HG02759 (cell line): ENCODE measurements around the gene PLIN3.
"Not testable (repeated sequence)": the region's sequence is repeated elsewhere in the genome, so short reads cannot be mapped to it uniquely, and the experiment has no call there.

Experiments
- ATAC-seq: cut with Tn5 transposase; IDR thresholded peaks from one replicate; pipeline ENCODE4 v1.9.1; 2021; ENCODE audit warnings: mild to moderate bottlenecking, moderate library complexity; ENCODE audit not compliant: unreplicated experiment

The PLIN3 gene

DNA sequence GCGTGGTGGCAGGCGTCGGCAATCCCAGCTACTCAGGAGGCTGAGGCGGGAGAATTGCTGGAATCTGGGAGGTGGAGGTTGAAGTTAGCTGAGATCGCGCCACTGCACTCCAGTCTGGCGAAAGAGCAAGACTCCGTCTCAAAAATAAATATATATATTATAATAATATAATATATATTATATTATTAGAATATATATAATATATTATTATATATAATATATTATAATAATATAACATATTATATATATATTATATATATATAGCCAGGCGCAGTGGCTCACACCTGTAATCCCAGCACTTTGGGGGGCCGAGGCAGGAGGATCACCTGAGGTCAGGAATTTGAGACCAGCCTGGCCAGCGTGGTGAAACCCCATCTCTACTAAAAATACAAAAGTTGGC lies 25.5 kb upstream of the PLIN3 start:
- ATAC-seq: not testable (repeated sequence)

DNA sequence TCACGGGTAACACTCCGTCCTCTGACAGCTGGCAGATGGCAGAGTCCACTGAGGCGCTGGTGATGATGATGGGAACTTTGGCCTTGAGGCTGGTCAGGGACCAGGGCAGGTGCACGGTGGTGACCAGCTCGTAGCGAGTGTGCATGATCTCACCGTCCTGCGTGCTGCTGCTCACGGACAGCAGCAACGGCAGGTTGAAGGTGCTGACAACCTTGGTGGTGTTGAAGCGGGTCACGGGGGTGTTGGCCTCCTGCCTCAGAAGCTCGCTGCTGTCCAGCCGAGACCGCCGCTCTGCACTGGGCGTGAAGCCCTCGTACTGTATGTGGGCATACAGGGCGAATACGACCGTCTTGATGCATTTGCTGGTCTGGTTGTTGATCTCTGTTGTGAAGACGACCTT lies 23.6 kb upstream of the PLIN3 start:
- ATAC-seq: no peak

DNA sequence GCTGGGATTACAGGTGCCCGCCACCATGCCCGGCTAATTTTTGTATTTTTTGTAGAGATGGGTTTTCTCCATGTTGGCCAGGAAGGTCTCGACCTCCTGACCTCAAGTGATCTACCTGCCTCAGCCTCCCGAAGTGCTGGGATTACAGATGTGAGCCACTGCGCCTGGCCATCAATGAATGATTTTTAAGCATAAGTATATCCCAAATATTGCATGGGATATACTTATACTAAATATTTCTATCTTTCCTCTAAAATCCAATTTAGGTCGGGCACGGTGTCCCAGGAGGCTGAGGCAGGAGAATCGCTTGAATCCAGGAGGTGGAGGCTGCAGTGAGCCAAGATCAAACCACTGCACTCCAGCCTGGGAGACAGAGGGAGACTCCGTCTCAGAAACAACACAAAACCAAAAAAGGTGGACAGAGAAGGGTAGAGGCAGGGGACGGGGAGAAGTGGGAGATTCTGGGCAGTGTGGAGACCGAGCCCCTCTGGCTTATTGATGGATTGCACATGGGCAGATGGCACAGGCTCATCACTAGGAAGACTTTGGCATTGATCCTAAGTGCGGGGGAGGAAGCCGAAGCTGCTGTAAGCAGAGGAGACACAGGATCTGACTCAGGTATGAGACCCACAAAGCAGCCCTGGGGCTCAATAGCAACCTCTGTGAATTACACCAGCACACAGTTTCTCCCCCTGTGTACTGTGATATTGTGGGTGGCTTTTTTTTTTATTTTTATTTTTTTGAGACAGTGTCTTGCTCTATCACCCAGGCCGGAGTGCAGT lies 21.8 kb upstream of the PLIN3 start:
- ATAC-seq: no peak

DNA sequence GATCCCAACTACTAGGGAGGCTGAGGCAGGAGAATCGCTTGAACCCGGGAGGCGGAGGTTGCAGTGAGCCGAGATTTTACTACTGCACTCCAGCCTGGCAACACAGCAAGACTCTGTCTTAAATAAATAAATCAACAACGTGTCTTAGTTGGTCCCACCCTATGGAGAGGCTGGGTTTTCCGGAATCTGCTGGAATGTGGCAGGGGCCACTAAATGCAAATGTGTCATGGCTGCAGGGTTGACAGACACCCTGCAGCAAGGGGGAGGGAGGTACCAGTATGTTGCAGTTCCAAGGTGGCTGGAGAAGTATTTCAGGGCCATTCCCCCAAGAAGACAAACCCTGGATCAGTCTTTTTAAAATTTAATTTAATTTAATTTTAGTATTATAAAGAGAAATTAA lies 20.3 kb upstream of the PLIN3 start:
- ATAC-seq: not testable (repeated sequence)

DNA sequence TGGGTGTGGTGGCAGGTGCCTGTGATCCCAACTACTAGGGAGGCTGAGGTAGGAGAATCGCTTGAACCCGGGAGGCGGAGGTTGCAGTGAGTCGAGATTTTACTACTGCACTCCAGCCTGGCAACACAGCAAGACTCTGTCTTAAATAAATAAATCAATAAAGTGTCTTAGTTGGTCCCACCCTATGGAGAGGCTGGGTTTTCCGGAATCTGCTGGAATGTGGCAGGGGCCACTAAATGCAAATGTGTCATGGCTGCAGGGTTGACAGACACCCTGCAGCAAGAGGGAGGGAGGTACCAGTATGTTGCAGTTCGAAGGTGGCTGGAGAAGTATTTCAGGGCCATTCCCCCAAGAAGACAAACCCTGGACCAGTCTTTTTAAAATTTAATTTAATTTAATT lies 17.5 kb upstream of the PLIN3 start:
- ATAC-seq: not testable (repeated sequence)

DNA sequence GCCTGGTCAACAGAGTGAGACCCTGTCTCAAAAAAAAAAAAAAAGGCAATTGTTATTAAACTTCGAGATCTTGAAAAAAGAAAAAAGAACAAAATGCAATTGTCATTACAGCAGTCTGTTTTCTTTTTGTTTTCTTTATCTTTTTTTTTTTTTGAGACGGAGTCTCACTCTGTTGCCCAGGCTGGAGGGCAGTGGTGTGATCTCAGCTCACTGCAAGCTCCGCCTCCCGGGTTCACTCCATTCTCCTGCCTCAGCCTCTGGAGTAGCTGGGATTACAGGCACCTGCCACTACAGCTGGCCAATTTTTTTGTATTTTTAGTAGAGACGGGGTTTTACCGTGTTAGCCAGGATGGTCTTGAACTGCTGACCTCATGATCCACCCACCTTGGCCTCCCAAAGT lies 15.4 kb upstream of the PLIN3 start:
- not testable (repeated sequence) for ATAC-seq

DNA sequence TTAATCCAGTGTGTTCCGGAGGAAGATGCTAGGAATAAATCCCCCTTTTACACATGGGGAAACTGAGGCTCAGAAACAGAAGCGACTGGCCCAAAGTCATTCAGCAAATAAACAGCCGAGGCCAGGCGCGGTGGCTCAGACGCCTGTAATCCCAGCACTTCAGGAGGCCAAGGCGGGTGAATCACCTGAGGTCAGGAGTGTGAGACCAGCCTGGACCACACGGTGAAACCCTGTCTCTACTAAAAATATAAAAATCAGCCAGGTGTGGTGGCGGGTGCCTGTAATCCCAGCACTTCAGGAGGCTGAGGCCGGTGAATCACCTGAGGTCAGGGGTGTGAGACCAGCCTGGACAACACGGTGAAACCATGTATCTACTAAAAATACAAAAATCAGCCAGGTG lies 11.6 kb upstream of the PLIN3 start:
- ATAC-seq: no peak

DNA sequence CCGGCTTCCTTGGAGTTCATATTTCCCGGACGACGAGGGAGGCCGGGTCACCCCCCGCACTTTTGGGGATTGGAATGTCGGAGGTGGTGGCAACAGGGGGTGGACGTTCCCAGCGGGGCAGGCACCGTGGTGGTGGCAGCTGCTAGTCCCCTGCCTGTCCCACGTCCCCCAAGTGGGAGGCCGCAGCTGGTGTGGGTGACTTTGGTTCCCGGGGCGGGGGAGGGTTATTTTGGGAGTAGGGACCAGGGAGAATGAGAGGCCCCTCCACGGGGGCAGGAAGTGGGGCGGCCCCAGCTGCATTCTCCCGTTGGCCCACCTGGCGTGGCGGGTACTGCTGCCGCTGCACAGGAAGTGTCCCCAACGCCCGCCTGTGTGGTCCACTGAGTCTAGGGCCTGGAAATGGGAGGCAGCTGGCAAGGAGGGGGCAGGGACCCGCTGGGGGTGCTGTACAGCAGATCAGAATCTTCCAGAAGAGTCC lies 11.1 kb upstream of the PLIN3 start:
- ATAC-seq: no peak

DNA sequence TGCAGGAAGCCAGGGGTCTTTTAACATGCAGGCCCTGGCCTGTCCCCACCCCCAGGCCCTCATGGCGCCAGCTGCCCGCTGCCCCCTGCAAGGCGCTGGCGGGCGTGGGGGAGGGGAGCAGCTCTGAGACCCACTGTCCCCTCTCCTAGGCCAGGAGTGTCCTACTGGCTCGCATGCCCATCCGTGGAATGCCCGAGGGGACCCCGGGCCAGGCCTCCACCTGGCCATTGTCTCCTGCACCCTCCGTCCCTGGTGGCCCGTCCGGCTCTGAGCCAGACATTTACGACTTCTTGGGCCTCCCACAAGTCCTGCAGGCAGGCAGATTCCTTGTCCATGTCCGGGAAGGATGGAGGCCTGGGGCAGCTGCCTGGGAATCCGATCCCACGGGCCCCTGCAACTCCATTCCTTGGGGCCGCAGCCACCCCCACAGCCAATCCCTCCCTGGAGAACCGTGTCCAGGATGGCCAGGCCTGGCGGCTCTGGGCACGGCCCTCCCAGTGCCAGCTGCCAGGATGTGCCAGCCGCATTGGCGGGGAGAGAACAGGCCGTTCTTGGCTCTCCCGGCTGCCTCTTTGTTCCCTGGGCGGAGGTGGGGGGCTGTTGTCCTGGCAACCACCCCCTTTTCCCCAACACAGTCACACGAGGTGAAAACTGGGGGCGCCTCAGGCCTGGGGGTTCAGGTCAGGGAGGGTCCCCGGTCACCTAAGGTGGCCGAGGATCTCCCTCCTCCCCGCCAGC lies 10.5 kb upstream of the PLIN3 start:
- ATAC-seq: no peak

DNA sequence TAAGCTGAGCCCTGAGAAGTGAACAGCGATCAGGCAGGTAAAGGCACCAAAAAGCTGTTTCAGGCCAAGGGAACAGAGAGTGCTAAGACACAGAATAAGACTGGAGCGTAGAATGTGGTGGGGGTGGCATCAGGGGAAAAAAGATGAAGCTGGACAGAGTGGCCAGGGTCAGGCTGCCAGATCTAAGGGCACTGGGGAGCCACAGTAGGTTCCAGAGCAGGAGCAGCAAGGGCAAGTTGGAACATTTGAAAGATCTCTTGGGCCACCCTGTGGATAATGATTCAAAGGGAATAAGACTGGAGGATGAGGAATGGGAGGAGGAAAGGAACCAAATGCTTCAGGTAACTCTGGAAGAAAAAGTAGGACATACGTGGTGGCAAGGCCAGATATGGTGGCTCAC lies 6.5 kb upstream of the PLIN3 start:
- ATAC-seq: no peak

DNA sequence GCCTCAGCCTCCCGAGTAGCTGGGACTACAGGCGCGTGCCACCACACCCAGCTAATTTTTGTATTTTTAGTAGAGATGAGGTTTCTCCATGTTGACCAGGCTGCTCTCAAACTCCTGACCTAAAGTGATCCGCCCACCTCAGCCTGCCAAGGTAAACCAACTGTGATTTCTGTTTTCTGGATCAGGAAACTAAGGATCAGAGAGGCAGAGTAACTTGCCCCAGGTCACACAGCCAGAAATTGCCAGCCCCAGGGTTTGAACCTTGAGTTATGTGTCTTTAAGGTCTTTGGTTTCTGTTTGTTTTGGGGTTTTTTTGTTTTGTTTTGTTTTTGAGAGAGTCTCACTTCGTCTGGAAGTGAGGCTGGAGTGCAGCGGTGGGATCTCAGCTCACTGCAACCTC lies 4.2 kb upstream of the PLIN3 start:
- ATAC-seq: no peak

DNA sequence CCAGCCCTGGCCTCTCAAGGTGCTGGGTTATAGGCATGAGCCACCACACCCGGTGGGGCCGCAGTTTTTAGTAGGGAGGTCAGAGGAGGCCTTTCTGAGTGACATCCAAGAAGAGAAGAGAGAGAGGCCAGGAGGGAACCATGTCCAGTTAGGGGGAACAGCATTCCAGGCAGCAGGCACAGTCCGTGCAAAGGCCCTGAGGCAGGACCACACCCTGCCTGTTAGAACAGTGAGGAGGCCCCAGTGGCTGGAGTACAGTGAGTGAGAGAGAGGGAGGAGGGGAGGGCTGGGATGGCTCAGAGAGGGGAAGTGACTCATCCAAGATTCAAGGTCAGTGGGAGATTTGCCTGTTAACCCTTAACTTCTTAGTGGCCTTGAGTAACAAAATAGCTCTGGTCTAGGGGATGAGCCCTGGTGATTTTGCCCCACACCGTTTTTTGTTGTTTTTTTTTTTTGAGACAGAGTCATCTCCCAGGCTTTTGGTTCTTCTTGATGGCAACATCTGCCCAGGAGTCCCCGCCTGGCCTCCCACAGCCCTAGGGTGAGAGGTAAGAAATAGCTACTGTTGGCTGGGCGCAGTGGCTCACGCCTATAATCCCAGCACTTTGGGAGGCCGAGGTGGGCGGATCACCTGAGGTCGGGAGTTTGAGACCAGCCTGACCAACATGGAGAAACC lies 2.7 kb upstream of the PLIN3 start:
- ATAC-seq: no peak

DNA sequence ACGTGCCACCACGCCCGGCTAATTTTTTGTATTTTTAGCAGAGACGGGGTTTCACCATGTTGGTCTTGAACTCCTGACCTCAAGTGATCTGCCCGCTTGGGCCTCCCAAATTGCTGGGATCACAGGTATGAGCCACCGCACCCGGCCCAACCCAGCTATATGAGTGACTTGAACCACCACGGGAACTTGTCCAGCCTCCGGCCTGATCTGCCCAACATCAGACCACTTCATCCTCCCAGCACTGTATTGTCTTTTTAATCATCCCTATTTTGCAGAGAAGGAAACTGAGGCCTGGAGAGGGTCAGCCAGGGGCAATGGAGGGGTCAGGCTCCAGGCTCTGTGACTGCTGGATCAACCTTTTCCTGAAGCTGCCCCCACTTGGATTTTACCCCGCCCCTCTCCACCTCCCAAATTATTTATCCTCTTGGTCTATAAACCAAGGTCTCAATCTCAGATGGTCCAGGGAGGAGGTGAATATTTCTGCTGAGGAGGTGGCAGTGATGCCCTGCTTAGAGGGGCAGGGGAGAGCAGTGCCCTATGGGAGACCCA lies 893 bp upstream of the PLIN3 start:
- ATAC-seq: no peak

DNA sequence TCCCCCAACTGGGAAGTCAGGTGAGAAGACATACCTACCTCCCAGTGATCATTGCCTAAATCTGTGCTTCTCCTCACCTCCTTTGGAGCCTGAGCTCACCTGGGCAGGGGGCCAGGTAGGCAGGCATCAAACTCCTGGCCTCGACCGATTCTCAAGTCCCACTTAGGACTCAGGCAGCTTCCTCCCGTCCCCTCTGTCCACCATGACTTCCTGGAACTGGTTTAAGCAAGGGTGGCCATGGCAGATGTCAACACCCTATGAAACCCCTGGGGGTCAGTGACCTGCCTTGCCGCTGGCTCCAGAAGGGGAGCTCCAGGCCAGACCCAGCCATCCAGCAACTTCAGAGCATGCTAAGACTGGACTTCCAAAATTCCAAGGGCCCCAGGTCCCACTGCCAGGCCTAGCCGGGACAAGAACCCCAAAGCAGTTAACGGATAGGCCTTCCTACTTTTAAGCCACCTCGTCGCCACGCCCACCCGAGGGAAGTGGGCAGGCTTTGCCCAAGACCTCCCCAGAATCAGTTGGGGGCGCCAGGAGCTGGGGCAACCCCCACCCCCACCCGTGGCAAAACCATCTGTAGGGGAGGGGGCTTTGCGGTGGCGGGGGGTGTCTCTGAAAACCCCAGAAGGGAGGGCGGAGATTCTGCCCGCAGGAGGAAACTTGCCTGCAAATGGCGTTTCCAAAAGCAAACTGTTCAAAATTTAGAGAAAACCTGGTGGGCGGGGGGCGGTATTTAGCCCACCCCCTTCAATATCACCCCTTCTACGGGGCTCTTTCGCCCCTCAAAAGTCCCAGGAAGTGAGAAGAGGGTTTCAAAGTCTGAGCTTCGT lies 657 bp downstream of the PLIN3 start:
- ATAC-seq: no peak

DNA sequence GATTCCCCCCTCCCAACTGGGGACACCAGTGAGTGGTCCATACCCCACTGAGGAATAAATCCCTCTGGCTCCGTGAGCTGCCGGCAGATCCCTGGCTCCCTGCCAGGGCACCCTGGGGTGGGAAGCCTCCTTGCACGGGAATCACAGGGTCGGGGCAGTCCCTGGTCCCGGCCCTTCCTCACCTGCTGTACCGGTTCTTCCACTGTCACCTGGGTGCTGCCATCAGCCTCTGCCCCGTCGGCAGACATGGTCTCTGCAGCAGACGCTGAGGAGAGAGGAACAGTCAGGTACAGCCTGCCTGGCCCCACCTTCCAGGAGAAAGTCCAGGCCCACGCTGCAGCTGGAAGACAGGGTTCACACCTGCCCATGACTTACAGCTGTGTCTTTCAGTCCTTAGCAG lies 6.3 kb downstream of the PLIN3 start:
- no peak for ATAC-seq

DNA sequence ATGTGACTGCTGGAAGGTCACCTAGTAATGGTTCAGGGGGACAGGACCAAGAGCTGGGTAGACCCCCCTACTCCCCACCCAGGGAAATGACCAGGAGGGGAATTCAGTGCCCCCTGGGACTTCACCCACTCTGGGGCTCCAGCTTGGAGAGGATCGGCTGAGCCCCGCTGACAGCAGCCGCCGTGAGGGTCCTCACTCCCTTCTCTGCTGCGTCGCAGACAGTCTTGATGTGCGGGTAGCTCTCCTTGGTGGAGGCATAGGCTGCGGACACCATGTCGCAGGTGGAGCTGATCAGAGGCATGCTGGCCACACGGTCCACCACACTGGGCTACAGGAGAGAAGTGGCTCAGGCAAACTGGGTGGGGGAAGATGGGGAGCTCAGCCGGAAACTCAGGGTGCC lies 7.8 kb downstream of the PLIN3 start:
- ATAC-seq: no peak

DNA sequence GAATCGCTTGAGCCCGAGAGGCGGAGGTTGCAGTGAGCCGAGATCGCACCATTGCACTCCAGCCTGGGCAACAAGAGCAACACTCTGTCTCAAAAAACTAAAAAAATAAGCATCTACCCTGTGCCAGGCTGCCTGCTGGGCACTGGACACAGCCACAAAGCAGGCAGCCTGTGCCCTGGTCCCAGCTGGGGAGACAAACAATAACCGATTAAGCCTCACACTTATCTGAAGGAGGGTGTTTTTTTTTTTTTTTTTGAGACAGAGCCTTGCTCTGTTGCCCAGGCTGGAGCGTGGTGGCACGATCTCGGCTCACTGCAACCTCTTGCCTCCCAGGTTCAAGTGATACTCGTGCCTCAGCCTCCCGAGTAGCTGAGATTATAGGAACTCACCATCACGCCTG lies 11.0 kb downstream of the PLIN3 start:
- ATAC-seq: not testable (repeated sequence)

DNA sequence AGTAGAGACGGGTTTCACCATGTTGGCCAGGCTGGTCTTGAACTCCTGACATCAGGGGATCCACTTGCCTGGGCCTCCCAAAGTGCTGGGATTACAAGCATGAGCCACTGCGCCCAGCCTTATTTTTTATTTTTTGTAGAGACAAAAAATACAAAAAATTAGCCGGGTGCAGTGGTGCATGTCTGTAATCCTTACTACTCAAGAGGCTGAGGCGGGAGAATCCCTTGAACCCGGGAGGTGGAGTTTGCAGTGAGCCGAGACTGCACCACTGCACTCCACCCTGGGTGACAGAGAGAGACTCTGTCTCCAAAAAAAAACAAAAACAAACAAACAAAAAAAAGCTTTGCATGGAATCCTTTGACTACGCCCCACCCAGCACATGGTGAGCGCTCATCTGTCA lies 14.0 kb downstream of the PLIN3 start:
- not testable (repeated sequence) for ATAC-seq

DNA sequence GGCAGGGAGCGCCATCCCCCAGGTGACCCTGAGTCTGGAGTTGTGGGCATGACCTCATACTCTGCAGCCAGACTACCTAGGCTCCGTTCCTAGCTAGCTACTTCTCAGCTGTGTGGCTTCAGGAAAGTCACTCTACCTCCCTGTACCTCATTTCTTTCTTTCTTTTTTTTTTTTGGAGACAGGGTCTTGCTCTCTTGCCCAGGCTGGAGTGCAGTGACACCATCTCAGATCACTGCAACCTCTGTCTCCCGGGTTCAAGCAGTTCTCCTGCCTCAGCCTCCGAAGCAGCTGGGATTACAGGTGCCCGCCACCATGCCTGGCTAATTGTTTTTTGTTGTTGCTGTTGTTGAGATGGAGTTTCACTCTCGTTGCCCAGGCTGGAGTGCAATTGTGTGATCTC lies 15.0 kb downstream of the PLIN3 start:
- ATAC-seq: no peak

DNA sequence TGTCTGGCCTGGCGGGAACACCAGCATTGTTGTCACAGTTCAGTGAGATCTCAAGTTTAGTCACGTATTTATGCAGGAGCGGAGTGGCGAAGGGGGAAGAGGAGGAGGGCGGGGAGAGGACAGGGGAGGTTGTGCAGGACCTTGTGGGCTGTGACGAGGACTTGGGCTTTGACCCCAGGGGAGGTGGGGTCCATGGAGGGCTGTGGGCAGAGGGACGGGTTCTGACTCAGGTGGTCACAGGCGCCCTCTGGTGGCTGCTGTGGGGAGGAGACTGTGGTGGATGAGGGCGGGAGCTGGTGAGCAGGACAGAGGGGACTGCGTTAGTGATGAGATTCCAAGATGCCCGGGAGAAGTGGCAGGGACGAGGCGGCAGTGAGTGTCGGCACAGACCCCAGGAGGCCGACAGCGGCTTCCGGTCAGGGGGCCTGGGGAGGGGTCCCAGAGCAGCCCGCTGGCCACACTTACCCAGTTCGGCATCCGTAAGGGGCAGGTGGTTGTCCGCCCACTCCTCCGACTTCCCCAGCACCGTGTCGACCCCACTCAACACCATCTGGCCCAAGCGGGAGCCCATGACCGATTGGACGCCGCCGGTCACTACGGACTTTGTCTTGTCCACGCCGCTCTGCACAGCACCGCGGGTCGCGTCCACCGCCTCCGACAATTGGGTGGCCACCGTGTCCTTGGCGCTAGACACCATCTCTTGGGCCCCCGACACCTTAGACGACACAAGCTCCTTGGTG lies 15.7 kb downstream of the PLIN3 start:
- ATAC-seq: no peak
